Activated CD4-positive, alpha-beta memory T cell treated with anti-CD3 and anti-CD28 coated beads, Interleukin-2, amount 10 ng/mL, durations not matched to agents 7 days and 5 days (primary cell): ENCODE data around the gene CLCNKA. TPM values are rescaled to one million over a fixed set of nuclear protein-coding genes. Genes with fewer than 3 reads are reported as not detected.

Experiments
- CTCF ChIA-PET: fragments of 350-600 bp; sonication (Branson Sonifier 250); formaldehyde crosslinking; loops from one replicate; lab custom pipeline; 2021; ENCODE audit warnings: antibody characterized with exemption, inconsistent platforms; lab: Charles Lee
- POLR2A ChIA-PET: fragments of 350-600 bp; sonication (Branson Sonifier 250); formaldehyde crosslinking; loops from one replicate; lab custom pipeline; 2021; ENCODE audit warnings: antibody characterized with exemption; lab: Charles Lee
- DNase-seq: peaks from one replicate; pipeline ENCODE4 v3.0.0-alpha.2; 2020
- H3K27ac Mint-ChIP-seq: one replicate; pipeline ENCODE4 v1.8.0; 2021; ENCODE audit warnings: mild to moderate bottlenecking, mixed read lengths
- H3K27me3 Mint-ChIP-seq: one replicate; pipeline ENCODE4 v1.8.0; 2021; ENCODE audit warnings: mixed read lengths
- H3K36me3 Mint-ChIP-seq: one replicate; pipeline ENCODE4 v1.8.0; 2021; ENCODE audit warnings: low read depth, mixed read lengths
- H3K4me1 Mint-ChIP-seq: one replicate; pipeline ENCODE4 v1.8.0; 2021; ENCODE audit warnings: mixed read lengths
- H3K4me3 Mint-ChIP-seq: one replicate; pipeline ENCODE4 v1.8.0; 2021; ENCODE audit warnings: mild to moderate bottlenecking, mixed read lengths
- H3K9me3 Mint-ChIP-seq: one replicate; pipeline ENCODE4 v1.8.0; 2021; ENCODE audit warnings: mixed read lengths
- total RNA-seq, 2 experiments: library from RNA; stranded (reverse); gene quantifications; one replicate each; pipeline ENCODE4 v1.2.3, GENCODE V29; 2021

Gene CLCNKA
- total RNA-seq, 2 experiments from 2014 or later = 0.13 to 0.20 TPM

DNA sequence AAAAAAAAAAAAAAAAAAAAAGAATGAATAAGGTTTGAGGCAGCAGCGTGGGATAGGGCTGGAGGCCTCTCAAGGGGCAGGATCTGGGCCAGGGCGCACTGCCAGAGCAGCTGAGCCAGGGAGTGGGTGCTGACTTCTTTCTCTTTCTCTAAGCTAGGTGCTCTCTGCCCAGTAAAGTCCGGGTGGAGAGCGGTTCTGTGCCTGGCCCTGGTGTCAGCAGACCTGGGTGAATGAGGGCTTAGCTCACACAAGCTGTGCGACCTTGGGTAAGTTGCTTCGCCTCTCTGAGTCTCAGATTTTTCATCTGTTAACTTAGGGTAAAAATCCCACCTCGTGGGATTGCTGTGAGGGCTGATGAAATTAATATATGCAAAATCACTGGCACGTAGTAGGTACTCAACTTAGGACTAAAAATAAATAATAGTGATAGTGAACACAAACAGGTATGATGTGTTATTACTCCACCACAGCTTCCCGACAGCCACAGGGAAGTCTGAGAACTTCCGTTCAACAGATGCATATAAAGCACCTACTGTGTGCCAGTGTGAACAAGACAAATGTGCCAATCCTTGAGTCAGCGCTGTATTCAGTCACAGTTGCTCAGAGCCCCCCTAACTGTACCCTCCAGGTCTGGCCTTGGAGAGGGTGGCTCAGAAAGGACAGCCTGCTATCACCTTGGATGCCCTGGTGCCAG, 53.6 kb downstream of the CLCNKA start:
- Mint-ChIP-seq H3K27ac (no peak overlapping the region), H3K9me3 (no peaks in the 10 kb centered on the region), H3K27me3 (peaks cover 20% of the 10 kb centered on the region), H3K4me3 (no peak overlapping the region), H3K36me3 (no peaks in the 10 kb centered on the region), H3K4me1 (peaks cover 43% of the 10 kb centered on the region)
- CTCF ChIA-PET = interaction anchor here (1.0 to 2.1 kb wide), 3 partner anchors 11 to 172 kb away, joined by 3 to 7 read pairs (median 3); no protein-coding TSS in a partner anchor
- DNase-seq = no peak
- POLR2A ChIA-PET = no interaction called here

DNA sequence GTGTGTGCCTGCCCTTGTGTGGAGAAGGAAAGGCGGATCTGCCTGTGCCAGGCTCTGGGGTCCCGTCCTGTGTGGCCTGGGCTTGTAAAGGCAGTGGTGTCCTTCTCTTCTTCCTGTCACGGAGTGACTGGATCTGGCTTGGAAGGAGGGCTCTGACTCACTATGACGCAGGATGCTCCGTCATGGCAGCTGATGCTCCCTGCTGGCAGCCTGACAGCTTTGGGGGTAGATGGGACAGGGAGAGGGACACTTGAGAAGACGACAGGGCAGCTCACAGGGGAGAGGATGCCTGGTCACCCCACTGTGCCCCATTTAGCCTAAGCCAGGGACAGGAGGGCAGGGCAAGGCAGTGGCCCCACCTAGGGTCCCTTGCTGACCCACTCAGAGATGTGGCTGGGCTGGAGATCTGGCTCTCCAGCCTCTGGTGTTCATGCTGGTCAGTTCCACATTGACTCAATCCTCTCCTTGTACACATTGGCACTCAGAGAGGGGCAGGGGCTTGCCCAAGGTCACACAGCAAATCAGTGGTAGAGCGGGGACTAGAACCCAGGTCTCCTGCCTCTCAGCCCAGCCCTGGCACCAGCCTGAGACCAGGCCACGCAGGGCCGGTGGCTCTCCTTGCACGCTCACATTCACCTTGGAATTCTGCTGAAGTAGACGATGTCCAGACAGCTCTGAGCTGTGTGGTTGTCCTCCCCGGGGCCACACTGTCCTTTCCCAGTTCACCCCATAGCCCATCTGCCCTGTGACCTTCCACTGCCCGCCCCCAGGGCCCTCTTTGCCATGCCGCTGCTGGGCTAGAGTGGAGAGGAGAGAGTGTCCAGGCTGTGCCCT, 54.4 kb downstream of the CLCNKA start:
- Mint-ChIP-seq H3K4me1 (peaks cover 35% of the 10 kb centered on the region), H3K27ac (no peak overlapping the region), H3K36me3 (no peaks in the 10 kb centered on the region), H3K9me3 (no peaks in the 10 kb centered on the region), H3K4me3 (no peak overlapping the region), H3K27me3 (peaks cover 19% of the 10 kb centered on the region)
- POLR2A ChIA-PET = no interaction called here
- CTCF ChIA-PET = no interaction called here
- no peak for DNase-seq

DNA sequence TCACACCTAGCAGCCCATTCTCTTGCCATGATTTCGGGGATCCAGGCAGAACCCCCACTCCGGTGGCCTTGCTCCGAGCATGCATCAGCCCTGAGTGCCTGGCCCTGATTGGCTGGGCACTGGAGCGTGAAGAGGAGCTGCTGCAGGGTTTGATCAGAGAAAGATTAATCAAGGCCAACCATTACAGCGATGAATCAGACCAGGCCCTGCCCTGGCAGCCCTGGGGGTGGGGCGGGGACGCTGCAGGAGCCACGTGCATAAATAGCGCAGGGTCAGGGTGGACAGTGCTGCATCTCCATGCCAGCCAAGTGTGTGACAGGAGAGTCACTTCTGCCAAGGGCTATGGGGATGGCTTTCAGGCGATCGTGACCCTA, 55.0 kb downstream of the CLCNKA start:
- peaks cover 17% of the 10 kb centered on the region for H3K27me3 Mint-ChIP-seq
- peaks cover 30% of the 10 kb centered on the region for H3K4me1 Mint-ChIP-seq
- H3K9me3 Mint-ChIP-seq = no peaks in the 10 kb centered on the region
- H3K4me3 Mint-ChIP-seq = no peak overlapping the region
- H3K36me3 Mint-ChIP-seq = no peaks in the 10 kb centered on the region
- DNase-seq = no peak
- ChIA-PET CTCF (interaction anchor here (1.2 to 6.4 kb wide), 2 partner anchors 8 to 168 kb away, joined by 4 to 88 read pairs; partner anchors contain the start of gene FAM131C), POLR2A (no interaction called here)
- no peak overlapping the region for H3K27ac Mint-ChIP-seq

DNA sequence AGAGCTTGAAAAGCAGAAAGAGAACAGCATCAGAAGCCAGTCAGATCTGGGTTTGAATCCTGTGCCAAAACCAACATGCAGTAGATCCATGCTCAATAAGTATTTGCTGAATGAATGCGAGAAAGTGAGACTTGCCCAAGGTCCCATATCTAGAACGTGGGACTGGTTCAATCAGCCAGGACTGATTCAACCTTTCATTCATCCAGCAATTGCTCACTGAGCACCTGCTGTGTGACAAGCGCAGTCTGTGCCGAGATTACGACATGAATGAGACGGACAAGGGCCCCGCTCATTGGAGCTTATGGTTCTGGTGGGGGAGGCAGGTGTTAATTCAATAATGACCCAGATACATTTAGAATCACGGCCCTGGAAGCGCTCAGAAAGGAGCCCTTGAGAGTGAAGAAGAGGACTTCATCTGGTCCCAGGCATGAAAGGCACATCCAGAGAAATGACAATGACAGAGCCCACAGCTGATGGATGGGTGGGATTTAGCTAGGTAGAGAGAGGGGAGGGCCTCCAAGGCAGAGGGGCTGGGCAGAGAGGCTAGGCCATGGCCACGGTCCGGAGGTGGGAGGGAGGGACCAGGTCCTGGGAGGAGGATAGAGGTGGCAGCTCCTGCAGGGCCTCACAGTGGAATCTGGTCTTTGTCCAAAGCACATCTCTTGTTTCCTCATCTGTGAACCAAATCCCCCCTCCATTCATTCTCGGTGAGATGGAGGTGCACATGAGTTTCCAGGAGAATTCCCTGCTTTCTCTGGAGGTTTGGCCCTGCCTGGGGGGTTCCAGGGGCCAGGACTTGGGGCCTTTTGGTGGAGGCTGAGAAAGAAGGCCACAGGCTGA, 55.8 kb downstream of the CLCNKA start:
- Mint-ChIP-seq H3K4me1 (peaks cover 25% of the 10 kb centered on the region), H3K27ac (no peak overlapping the region), H3K9me3 (no peaks in the 10 kb centered on the region), H3K4me3 (no peak overlapping the region), H3K27me3 (peaks cover 14% of the 10 kb centered on the region), H3K36me3 (no peaks in the 10 kb centered on the region)
- POLR2A ChIA-PET = interaction anchor here (1.5 kb wide), 1 partner anchor 436 kb away, joined by 4 read pairs; the partner anchor contains the start of gene RNU1-1
- CTCF ChIA-PET = interaction anchor here (1.2 to 8.7 kb wide), 7 partner anchors 9 to 286 kb away, joined by 3 to 207 read pairs (median 8); partner anchors contain the start of gene FAM131C
- DNase-seq = no peak

DNA sequence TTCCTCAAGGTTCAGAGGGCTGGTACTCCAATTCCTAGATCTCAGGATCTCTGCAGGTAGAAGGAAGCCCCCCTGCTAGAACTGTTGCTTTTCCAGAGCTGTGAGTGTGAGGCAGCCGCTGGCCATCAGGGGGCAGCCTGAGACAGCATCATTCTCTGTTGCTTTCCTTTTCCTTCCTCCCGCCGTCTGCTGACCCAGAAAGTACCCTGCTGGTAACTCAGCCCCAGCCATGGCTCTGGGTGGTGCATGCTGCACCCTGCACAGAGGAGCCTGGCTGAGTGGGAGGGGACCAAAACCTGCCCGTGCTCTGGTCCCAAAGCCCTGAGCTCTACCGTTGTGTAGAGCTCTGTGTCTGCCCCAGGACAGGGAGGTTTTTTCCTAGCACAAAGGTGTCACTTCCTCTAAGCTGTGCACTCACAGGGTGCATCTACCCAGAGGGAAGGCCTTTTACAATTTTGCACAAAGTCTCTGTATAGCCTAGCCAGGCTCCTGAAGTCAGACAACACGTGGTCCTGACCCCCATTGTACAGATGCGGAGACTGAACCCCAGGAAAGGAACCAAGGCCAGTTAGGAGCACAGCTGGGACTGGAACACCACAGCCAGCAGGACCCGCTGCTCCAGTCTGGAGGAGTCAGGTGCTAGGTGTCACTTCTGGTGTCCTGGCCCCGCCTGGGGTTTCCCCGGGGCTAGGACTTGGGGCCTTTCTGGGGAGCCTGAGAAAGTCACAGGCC, 57.3 kb downstream of the CLCNKA start:
- ChIA-PET POLR2A (interaction anchor here (1.2 to 2.7 kb wide), 4 partner anchors 9 to 435 kb away, joined by 3 to 14 read pairs (median 6); partner anchors contain the start of gene RNU1-1), CTCF (interaction anchor here (0.6 to 8.7 kb wide), 41 partner anchors 8 to 648 kb away, joined by 3 to 207 read pairs (median 5); partner anchors contain the start of genes CPLANE2, FAM131C and FBXO42)
- Mint-ChIP-seq H3K4me3 (peak overlapping the region; percentile 63), H3K27me3 (peaks cover 6% of the 10 kb centered on the region), H3K27ac (peak overlapping the region; percentile 87), H3K9me3 (no peaks in the 10 kb centered on the region), H3K36me3 (no peaks in the 10 kb centered on the region), H3K4me1 (peaks cover 16% of the 10 kb centered on the region)
- DNase-seq = peak; percentile 82

DNA sequence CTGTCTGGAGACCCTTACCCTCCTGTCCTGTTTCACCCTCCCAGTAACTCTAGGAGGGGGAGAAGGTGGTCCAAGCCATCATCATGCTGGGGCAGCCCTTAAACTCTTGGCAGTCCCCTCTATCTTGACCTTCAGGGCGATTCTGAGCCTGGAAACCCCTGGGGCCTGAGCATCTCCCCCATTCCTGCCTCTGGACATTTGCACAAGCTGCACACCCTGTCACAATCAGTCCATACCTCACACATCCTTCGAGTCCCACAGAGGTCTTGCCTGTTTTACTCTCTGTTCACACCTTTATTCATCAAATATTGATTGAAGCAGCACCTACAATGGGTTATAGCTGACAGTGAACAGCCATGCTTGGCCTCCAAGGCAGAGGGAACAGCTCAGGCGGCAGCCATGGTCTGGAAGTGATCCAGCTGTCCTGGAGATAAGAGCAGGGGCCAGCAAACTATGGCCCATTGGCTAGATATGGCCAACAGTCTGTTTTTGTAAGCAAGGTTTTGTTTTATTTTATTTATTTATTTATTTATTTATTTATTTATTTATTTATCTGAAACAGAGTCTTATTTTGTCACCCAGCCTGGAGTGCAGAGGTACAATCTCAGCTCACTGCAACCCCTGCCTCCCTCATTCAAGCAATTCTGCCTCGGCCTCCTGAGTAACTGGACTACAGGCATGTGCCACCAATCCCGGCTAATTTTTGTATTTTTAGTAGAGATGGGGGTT, 58.8 kb downstream of the CLCNKA start:
- POLR2A ChIA-PET = interaction anchor here (0.8 to 2.7 kb wide), 3 partner anchors 10 to 163 kb away, joined by 3 to 14 read pairs (median 7); no protein-coding TSS in a partner anchor
- DNase-seq = no peak
- CTCF ChIA-PET = interaction anchor here (1.2 to 8.7 kb wide), 7 partner anchors 12 to 283 kb away, joined by 3 to 207 read pairs (median 31); partner anchors contain the start of gene FAM131C
- no peaks in the 10 kb centered on the region for H3K36me3 Mint-ChIP-seq
- H3K4me1 Mint-ChIP-seq = peaks cover 11% of the 10 kb centered on the region
- H3K27ac Mint-ChIP-seq = no peak overlapping the region
- no peaks in the 10 kb centered on the region for H3K9me3 Mint-ChIP-seq
- H3K4me3 Mint-ChIP-seq = no peak overlapping the region
- no peaks in the 10 kb centered on the region for H3K27me3 Mint-ChIP-seq

DNA sequence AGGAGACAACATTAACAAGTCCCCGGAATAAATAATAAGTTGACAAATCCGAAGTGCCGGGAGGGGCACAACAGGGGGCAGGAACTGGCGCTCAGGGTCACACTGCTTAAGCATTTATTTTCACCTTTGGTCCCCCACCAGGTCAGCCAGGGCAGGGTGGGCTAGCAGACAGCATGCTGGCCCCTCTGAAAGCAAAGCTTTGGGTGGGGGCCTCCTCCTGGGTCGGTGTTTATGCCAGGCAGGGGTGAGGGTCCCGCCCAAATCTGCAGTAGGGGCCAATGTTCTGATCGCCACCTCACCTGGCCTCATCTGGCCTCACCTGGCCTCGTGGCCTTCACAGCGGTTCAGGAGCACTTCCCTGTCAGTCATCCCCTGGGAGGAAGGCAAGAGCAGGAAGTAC, 59.8 kb downstream of the CLCNKA start:
- Mint-ChIP-seq H3K27me3 (no peaks in the 10 kb centered on the region), H3K4me1 (peaks cover 11% of the 10 kb centered on the region), H3K4me3 (no peak overlapping the region), H3K9me3 (no peaks in the 10 kb centered on the region), H3K27ac (no peak overlapping the region), H3K36me3 (no peaks in the 10 kb centered on the region)
- POLR2A ChIA-PET = interaction anchor here (1.1 kb wide), 1 partner anchor 81 kb away, joined by 5 read pairs; no protein-coding TSS in a partner anchor
- no peak for DNase-seq
- CTCF ChIA-PET = interaction anchor here (1.0 to 8.7 kb wide), 13 partner anchors 13 to 281 kb away, joined by 3 to 207 read pairs (median 5); partner anchors contain the start of gene FAM131C

DNA sequence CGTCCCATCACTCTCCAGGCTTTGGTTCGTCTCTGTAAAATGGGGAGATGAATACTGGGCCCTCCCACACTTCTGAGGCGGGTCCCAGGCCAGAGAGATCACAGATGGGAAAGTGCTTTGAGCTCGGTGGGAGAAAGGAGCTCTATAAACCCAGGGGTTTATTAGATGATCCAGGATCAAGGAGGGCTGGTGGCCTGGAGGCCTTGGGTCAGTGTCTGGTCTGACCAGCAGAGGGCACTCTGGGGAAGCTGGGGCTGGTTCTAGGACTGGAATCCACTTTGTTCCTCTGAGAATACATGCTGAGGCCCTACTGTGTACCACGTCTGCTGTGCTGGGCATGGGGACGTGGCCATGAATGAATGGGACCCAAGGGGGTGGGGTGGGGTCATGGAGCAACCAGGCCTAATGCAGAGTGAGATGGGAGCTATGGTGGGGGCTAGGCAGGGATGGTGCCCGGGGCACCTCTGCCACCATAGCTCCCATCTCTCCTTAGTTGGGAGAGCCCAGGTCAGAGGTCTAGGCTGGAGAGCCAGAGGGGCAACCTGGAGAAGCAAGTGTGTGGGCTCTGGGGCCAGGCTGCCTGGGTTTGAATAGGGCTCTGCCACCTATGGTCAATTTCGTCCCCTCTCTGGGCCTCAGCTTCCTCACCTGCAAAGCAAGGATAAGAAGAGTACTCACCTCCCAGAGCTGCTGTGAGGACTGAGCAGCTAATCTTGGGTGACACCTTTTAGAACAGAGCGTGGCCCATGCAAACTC, 60.6 kb downstream of the CLCNKA start:
- ChIA-PET CTCF (interaction anchor here (0.8 to 8.7 kb wide), 21 partner anchors 9 to 538 kb away, joined by 3 to 207 read pairs (median 4); partner anchors contain the start of gene FAM131C), POLR2A (interaction anchor here (0.9 to 1.4 kb wide), 3 partner anchors 10 to 103 kb away, joined by 4 to 5 read pairs (median 4); no protein-coding TSS in a partner anchor)
- Mint-ChIP-seq H3K4me1 (peaks cover 10% of the 10 kb centered on the region), H3K27me3 (no peaks in the 10 kb centered on the region), H3K27ac (no peak overlapping the region), H3K9me3 (no peaks in the 10 kb centered on the region), H3K4me3 (no peak overlapping the region), H3K36me3 (no peaks in the 10 kb centered on the region)
- DNase-seq = peak; percentile 75

DNA sequence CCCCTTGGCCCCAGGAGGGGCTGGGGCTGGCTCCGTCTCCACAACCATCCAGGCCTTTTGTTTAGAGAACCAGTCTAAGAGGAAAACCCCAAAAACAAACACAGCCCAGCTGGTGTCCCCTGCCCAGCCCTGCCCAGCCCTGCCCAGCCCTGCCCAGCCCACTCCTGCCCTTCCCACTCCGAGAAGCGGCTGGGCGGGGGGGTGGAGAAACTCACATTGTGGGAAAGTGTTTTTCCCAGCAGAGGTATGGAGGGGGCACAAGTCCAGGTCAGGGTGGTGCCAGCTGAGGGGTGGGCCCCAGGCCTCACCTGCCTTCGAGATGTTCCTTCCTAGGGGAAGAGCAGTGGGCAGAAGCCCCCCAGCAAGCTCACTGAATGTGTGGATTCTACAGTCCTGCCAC, 61.6 kb downstream of the CLCNKA start:
- DNase-seq = no peak
- H3K9me3 Mint-ChIP-seq = no peaks in the 10 kb centered on the region
- no peak overlapping the region for H3K4me3 Mint-ChIP-seq
- peaks cover 6% of the 10 kb centered on the region for H3K4me1 Mint-ChIP-seq
- H3K27ac Mint-ChIP-seq = no peak overlapping the region
- no peaks in the 10 kb centered on the region for H3K36me3 Mint-ChIP-seq
- ChIA-PET POLR2A (interaction anchor here (1.4 kb wide), 1 partner anchor 102 kb away, joined by 4 read pairs; no protein-coding TSS in a partner anchor), CTCF (interaction anchor here (1.0 to 8.7 kb wide), 6 partner anchors 15 to 537 kb away, joined by 4 to 207 read pairs (median 18); partner anchors contain the start of gene FAM131C)
- no peaks in the 10 kb centered on the region for H3K27me3 Mint-ChIP-seq
